Sigmoid colon (tissue), 7 donors: ENCODE measurements around the gene ODAD2. TPM values are rescaled to one million over a fixed set of nuclear protein-coding genes. Genes with fewer than 3 reads are reported as not detected.

Source experiments
- DNase-seq: peaks from one replicate; pipeline ENCODE4 v3.0.0-alpha.2; 2019
- H3K27ac ChIP-seq, 4 donors: fragments of 200-600 bp; sonication (generic); one replicate each; pipeline ENCODE4 v1.5.1; 2016 to 2019; ENCODE audit warnings: mild to moderate bottlenecking in 1 of 4
- H3K27me3 ChIP-seq, 3 donors: fragments of 200-600 bp; sonication (generic); one replicate each; pipeline ENCODE4 v1.5.1; 2019; ENCODE audit warnings: mild to moderate bottlenecking in 1 of 3
- H3K36me3 ChIP-seq, 4 donors: fragments of 200-600 bp; sonication (generic); one replicate each; pipeline ENCODE4 v1.5.1; 2016 to 2019
- H3K4me1 ChIP-seq, 4 donors: fragments of 200-600 bp; sonication (generic); one replicate each; pipeline ENCODE4 v1.5.1; 2017 to 2019
- H3K4me3 ChIP-seq, 4 donors: fragments of 200-600 bp; sonication (generic); one replicate each; pipeline ENCODE4 v1.5.1; 2017 to 2019; ENCODE audit warnings: mild to moderate bottlenecking in 2 of 4, moderate library complexity in 1 of 4
- H3K9me3 ChIP-seq, 4 donors: fragments of 200-600 bp in 3 of 4; sonication (generic) in 3 of 4; one replicate each; pipeline versions ENCODE4 v1.5.1 to v1.6.1; 2013 to 2019
- EP300 ChIP-seq, 4 donors: sonication (generic); formaldehyde crosslinking; IDR thresholded peaks; one replicate each; pipeline ENCODE4 v1.6.1; 2017; ENCODE audit warnings: antibody characterized with exemption in 4 of 4
- POLR2A ChIP-seq, 2 donors: fragments of 450-650 bp; IDR thresholded peaks; one replicate each; pipeline ENCODE4 v1.6.1; 2016; ENCODE audit warnings: antibody characterized with exemption in 2 of 2, mild to moderate bottlenecking in 2 of 2, moderate library complexity in 2 of 2
- POLR2AphosphoS5 ChIP-seq, 4 donors: sonication (generic); formaldehyde crosslinking; IDR thresholded peaks; one replicate each; pipeline ENCODE4 v1.6.1; 2017; ENCODE audit warnings: antibody characterized with exemption in 4 of 4
- WGBS, 2 donors: extraction: QIAGEN DNeasy Blood & Tissue Kit; methylation state at CpG; one replicate each; pipeline ENCODE4 v1.1.7; 2013; 5-methylcytosine and 5-hydroxymethylcytosine counted together
- intact Hi-C: fragments of 100-400 bp; cut with DNase I; formaldehyde crosslinking; loops from one replicate; pipeline ENCODE4 v1.15.1; 2023
- polyA plus RNA-seq, 3 donors: library from polyadenylated mRNA; stranded (reverse); fragments of 200-250 nt; gene quantifications; one replicate each; pipeline ENCODE4 v1.2.3, GENCODE V29; 2013
- total RNA-seq, 4 donors: library from RNA; depleted of rRNA; stranded (reverse); fragments of >200 nt; gene quantifications; one replicate each; pipeline ENCODE4 v1.1.0, GENCODE V29; 2016
- TF ChIP-seq, protein P1 (sequence below), 4 experiments: fragments of 450-650 bp in 3 of 4; fragments of 200-600 bp in 1 of 4; IDR thresholded peaks; one replicate each; pipeline ENCODE4 v1.5.1; 2016 to 2019; ENCODE audit warnings: antibody characterized with exemption in 4 of 4, mild to moderate bottlenecking in 3 of 4, moderate library complexity in 2 of 4
- donor health status: healthy with polysubstance abuse.
- donor health status: Bipolar disorder and iron deficiency.
- donor health status: healthy.

ODAD2 gene, protein sequence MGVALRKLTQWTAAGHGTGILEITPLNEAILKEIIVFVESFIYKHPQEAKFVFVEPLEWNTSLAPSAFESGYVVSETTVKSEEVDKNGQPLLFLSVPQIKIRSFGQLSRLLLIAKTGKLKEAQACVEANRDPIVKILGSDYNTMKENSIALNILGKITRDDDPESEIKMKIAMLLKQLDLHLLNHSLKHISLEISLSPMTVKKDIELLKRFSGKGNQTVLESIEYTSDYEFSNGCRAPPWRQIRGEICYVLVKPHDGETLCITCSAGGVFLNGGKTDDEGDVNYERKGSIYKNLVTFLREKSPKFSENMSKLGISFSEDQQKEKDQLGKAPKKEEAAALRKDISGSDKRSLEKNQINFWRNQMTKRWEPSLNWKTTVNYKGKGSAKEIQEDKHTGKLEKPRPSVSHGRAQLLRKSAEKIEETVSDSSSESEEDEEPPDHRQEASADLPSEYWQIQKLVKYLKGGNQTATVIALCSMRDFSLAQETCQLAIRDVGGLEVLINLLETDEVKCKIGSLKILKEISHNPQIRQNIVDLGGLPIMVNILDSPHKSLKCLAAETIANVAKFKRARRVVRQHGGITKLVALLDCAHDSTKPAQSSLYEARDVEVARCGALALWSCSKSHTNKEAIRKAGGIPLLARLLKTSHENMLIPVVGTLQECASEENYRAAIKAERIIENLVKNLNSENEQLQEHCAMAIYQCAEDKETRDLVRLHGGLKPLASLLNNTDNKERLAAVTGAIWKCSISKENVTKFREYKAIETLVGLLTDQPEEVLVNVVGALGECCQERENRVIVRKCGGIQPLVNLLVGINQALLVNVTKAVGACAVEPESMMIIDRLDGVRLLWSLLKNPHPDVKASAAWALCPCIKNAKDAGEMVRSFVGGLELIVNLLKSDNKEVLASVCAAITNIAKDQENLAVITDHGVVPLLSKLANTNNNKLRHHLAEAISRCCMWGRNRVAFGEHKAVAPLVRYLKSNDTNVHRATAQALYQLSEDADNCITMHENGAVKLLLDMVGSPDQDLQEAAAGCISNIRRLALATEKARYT
- 1 to 10 TPM; 2.1 to 8.8 (median 2.5) TPM for total RNA-seq
- polyA plus RNA-seq, result under 1 TPM in 2 of 3 donors, not detected in 1; 0.29 to 0.60 TPM

DNA sequence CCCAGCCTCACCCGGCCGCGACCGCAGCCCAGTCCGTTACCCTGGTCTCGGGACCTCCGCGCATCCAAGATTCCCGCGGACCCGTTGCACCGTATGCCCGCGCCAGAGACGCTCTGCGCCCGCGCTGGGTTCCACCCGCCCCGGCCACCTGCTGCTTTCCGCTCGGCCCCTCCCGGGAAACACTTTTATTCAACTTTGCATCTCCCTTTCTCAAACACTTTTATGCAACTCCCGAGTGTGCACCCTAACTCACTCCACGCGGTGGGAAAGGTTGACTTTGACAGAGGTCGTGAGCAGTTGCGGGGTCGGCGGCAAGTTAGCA lies at the start of gene ODAD2:
Gene ODAD2, minus strand, starts transcription at position 126 of the 322 bp plus-strand sequence. CDS start 3,937 bp downstream, outside the sequence.
- Histone ChIP-seq H3K27ac (peak within 1 kb of the TSS; percentile 64 to 86 (median 82)), H3K4me1 (peaks cover 0 to 9% (median 3%) of the 10 kb centered on the region in 4 donors), H3K36me3 (no peaks in the 10 kb centered on the region), H3K4me3 (peak within 1 kb of the TSS; percentile 48 to 96 (median 72)), H3K9me3 (no peaks in the 10 kb centered on the region), H3K27me3 (no peaks in the 10 kb centered on the region)
- TF ChIP-seq, protein P1, sequence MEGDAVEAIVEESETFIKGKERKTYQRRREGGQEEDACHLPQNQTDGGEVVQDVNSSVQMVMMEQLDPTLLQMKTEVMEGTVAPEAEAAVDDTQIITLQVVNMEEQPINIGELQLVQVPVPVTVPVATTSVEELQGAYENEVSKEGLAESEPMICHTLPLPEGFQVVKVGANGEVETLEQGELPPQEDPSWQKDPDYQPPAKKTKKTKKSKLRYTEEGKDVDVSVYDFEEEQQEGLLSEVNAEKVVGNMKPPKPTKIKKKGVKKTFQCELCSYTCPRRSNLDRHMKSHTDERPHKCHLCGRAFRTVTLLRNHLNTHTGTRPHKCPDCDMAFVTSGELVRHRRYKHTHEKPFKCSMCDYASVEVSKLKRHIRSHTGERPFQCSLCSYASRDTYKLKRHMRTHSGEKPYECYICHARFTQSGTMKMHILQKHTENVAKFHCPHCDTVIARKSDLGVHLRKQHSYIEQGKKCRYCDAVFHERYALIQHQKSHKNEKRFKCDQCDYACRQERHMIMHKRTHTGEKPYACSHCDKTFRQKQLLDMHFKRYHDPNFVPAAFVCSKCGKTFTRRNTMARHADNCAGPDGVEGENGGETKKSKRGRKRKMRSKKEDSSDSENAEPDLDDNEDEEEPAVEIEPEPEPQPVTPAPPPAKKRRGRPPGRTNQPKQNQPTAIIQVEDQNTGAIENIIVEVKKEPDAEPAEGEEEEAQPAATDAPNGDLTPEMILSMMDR (IDR thresholded peaks at IDR 0.05), result no peak
- TF ChIP-seq POLR2A (IDR thresholded peaks at IDR 0.05), result no peak
- TF ChIP-seq EP300 (IDR thresholded peaks at IDR 0.05), result no peak
- TF ChIP-seq POLR2AphosphoS5 (IDR thresholded peaks at IDR 0.05), result no peak
- DNase-seq, result no peak
- 3 to 6% methylated on average over 30 of the region's 30 CpGs for WGBS, 2 donors
- intact Hi-C loops, result loop anchor here (5.0 kb wide), 1 partner anchor 257 kb away; no protein-coding TSS in a partner anchor

DNA sequence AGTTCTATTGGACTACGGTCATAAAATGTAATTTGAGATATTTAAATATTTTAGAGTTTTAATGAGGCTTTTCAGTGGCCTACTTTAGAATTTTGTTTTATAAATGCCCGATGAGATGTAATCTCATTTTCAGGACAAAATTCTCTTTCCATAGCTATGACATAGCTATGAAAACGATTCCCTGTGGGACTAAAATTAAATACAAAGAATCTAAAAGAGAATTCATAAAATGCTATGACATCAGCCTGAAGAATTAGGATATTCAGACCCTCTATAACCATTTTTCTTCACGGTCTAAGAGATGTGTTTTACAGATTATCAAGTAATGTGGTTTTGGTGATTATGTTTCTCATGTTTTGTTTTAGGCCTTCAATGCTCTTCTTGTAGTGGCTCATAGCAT lies 48.2 kb upstream of the ODAD2 start:
- H3K4me1 ChIP-seq, result peaks cover 0 to 4% (median under 1%) of the 10 kb centered on the region in 4 donors
- H3K27me3 ChIP-seq, result no peaks in the 10 kb centered on the region
- no peaks in the 10 kb centered on the region for H3K36me3 ChIP-seq
- 75 to 82% methylated on average over 4 of the region's 4 CpGs for WGBS, 2 donors
- TF ChIP-seq EP300 (IDR thresholded peaks at IDR 0.05) (no peak), POLR2A (IDR thresholded peaks at IDR 0.05) (no peak), POLR2AphosphoS5 (IDR thresholded peaks at IDR 0.05) (no peak)
- TF ChIP-seq, protein P1 (IDR thresholded peaks at IDR 0.05), result no peak
- no peak for DNase-seq
- no peak overlapping the region for H3K27ac ChIP-seq
- no peaks in the 10 kb centered on the region for H3K9me3 ChIP-seq
- no peak overlapping the region for H3K4me3 ChIP-seq
- intact Hi-C loops, result no loop called here

DNA sequence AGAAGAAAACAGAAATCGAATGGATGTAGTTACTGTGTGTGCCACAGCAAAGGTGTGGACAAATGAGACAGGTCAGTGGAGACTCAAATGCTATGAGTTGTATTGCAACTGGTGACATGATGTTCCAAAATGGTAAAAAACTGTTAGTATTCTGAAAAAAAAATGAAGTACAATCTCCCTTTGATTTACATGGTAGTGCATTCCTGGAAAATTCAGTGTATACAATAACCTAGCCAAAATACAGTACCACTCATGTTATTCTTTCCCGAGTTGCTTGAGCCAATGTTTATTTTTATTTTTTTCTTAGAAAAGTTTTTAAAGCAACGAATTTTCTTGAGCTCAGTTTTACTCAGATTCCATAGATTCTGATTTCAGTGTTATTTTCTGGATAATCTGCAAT lies 47.7 kb upstream of the ODAD2 start:
- no peaks in the 10 kb centered on the region for H3K4me1 ChIP-seq
- no peaks in the 10 kb centered on the region for H3K27me3 ChIP-seq
- H3K36me3 ChIP-seq, result no peaks in the 10 kb centered on the region
- no peak overlapping the region for H3K4me3 ChIP-seq
- no peak for TF ChIP-seq EP300 (IDR thresholded peaks at IDR 0.05)
- TF ChIP-seq, protein P1 (IDR thresholded peaks at IDR 0.05), result no peak
- TF ChIP-seq POLR2A (IDR thresholded peaks at IDR 0.05), result no peak
- TF ChIP-seq POLR2AphosphoS5 (IDR thresholded peaks at IDR 0.05), result no peak
- WGBS, 2 donors, result 50 to 69% methylated on average over 3 of the region's 3 CpGs
- no peaks in the 10 kb centered on the region for H3K9me3 ChIP-seq
- no peak for DNase-seq
- no peak overlapping the region for H3K27ac ChIP-seq
- intact Hi-C loops, result no loop called here

GRCh38 chr10:28043941-28044340 lies 45.1 kb upstream of the ODAD2 start:
- no peak overlapping the region for H3K27ac ChIP-seq
- no peaks in the 10 kb centered on the region for H3K27me3 ChIP-seq
- 57 to 79% methylated on average over 1 of the region's 1 CpG for WGBS, 2 donors
- intact Hi-C loops, result no loop called here
- no peaks in the 10 kb centered on the region for H3K9me3 ChIP-seq
- no peaks in the 10 kb centered on the region for H3K4me1 ChIP-seq
- TF ChIP-seq POLR2A (IDR thresholded peaks at IDR 0.05) (no peak), EP300 (IDR thresholded peaks at IDR 0.05) (no peak), POLR2AphosphoS5 (IDR thresholded peaks at IDR 0.05) (no peak)
- TF ChIP-seq, protein P1 (IDR thresholded peaks at IDR 0.05), result no peak
- H3K4me3 ChIP-seq, result no peak overlapping the region
- no peaks in the 10 kb centered on the region for H3K36me3 ChIP-seq
- no peak for DNase-seq
